Karpas-422 (cell line): ENCODE results near the gene NADSYN1. TPM values are rescaled to one million over a fixed set of nuclear protein-coding genes. Genes with fewer than 3 reads are reported as not detected.

Source experiments
- DNase-seq: peaks from one replicate; pipeline ENCODE4 v3.0.0-alpha.2; 2015
- H2AFZ ChIP-seq: fragments of 200-600 bp; sonication (generic); 2 replicates; pipeline ENCODE4 v1.6.1; 2014; ENCODE audit warnings: antibody characterized with exemption, low read length, mixed read lengths
- H3K27ac ChIP-seq: fragments of 200-600 bp; sonication (generic); 2 replicates; pipeline ENCODE4 v1.5.1; 2014; ENCODE audit warnings: mild to moderate bottlenecking, low read length, moderate library complexity
- H3K27me3 ChIP-seq: fragments of 200-600 bp; sonication (generic); 2 replicates; pipeline ENCODE4 v1.6.1; 2014; ENCODE audit warnings: low read length, mixed read lengths
- H3K36me3 ChIP-seq: fragments of 200-600 bp; sonication (generic); 2 replicates; pipeline ENCODE4 v1.6.1; 2014; ENCODE audit warnings: low read length, mixed read lengths; ENCODE audit not compliant: insufficient read depth
- H3K4me1 ChIP-seq: fragments of 200-600 bp; sonication (generic); 2 replicates; pipeline ENCODE4 v1.6.1; 2014; ENCODE audit warnings: mild to moderate bottlenecking, low read length, mixed read lengths
- H3K4me2 ChIP-seq: fragments of 200-600 bp; sonication (generic); 2 replicates; pipeline ENCODE4 v1.6.1; 2014; ENCODE audit warnings: low read length, low read depth, mild to moderate bottlenecking; ENCODE audit not compliant: poor library complexity, severe bottlenecking
- H3K4me3 ChIP-seq: fragments of 200-600 bp; sonication (generic); 2 replicates; pipeline ENCODE4 v1.5.1; 2014; ENCODE audit warnings: mild to moderate bottlenecking, antibody characterized with exemption, low read length, mixed read lengths
- H3K79me2 ChIP-seq: fragments of 200-600 bp; sonication (generic); 2 replicates; pipeline ENCODE4 v1.6.1; 2014; ENCODE audit warnings: mild to moderate bottlenecking, low read length, mixed read lengths
- H3K9ac ChIP-seq: fragments of 200-600 bp; sonication (generic); 2 replicates; pipeline ENCODE4 v1.6.0; 2014; ENCODE audit warnings: low read length
- H3K9me2 ChIP-seq: fragments of 200-600 bp; sonication (generic), shearing (Covaris generic); replicated peaks from 2 replicates; pipeline ENCODE4 v1.6.0; 2014; ENCODE audit warnings: mild to moderate bottlenecking, low read length, moderate library complexity; ENCODE audit not compliant: insufficient read depth
- H3K9me3 ChIP-seq: fragments of 300-700, 200-600 bp; sonication (generic); 2 replicates; pipeline ENCODE4 v1.6.1; 2014; ENCODE audit warnings: low read length, mixed read lengths
- H4K20me1 ChIP-seq: fragments of 200-600 bp; sonication (generic); 2 replicates; pipeline ENCODE4 v1.6.1; 2014; ENCODE audit warnings: mild to moderate bottlenecking, antibody characterized with exemption, low read length, low read depth; ENCODE audit not compliant: insufficient read depth
- small RNA-seq: library from RNA; depleted of rRNA; stranded (forward); fragments of <200 nt; gene quantifications from one replicate; pipeline ENCODE3, GENCODE V24; 2014
- total RNA-seq: library from RNA; depleted of rRNA; stranded (reverse); fragments of >200 nt; shearing (Covaris generic); gene quantifications from 2 replicates; pipeline ENCODE4 v1.2.3, GENCODE V29; 2014; ENCODE audit warnings: low replicate concordance; rRNA removed

The NADSYN1 gene
- total RNA-seq, 1 experiment from 2014 or later: 86.0 TPM

GRCh38 chr11:71548716-71549151 lies 95.7 kb downstream of the NADSYN1 start:
- H3K9ac ChIP-seq: no peak overlapping the region

More at GRCh38 chr11:71548716-71549151, 95.7 kb downstream of the NADSYN1 start:
- Histone ChIP-seq H3K27me3 (no peaks in the 10 kb centered on the region), H3K4me3 (no peak overlapping the region), H3K9me3 (no peaks in the 10 kb centered on the region), H3K36me3 (no peaks in the 10 kb centered on the region), H3K4me1 (no peaks in the 10 kb centered on the region), H4K20me1 (no peaks in the 10 kb centered on the region), H3K79me2 (no peaks in the 10 kb centered on the region), H2AFZ (no peak overlapping the region), H3K27ac (no peak overlapping the region), H3K9me2 (no peaks in the 10 kb centered on the region), H3K4me2 (no peak overlapping the region)
- peak; percentile 24 for DNase-seq

Small RNA genes within 50 kb of the gene (small RNA-seq; reads per million reads assigned to genes)
- not detected for gene MIR6754

Other genes with a start within 250 kb of the NADSYN1 start
- gene SHANK2, start 200.6 kb upstream of the NADSYN1 start, total RNA-seq: not detected in 2 replicates
- 63.3 and 65.3 TPM in 2 replicates for gene DHCR7, start 4.8 kb upstream of the NADSYN1 start, total RNA-seq
- gene KRTAP5-7, start 74.1 kb downstream of the NADSYN1 start, total RNA-seq: 1.5 TPM in 1 of 2 replicates, not detected in the other
- gene KRTAP5-8, start 84.8 kb downstream of the NADSYN1 start, total RNA-seq: not detected in 2 replicates
- gene KRTAP5-9, start 95.2 kb downstream of the NADSYN1 start, total RNA-seq: not detected in 2 replicates
- not detected in 2 replicates for gene KRTAP5-10, start 112.4 kb downstream of the NADSYN1 start, total RNA-seq
- not detected in 2 replicates for gene KRTAP5-11, start 129.7 kb downstream of the NADSYN1 start, total RNA-seq